ENCODE measurements around the gene VPS45. TPM values are rescaled to one million over a fixed set of nuclear protein-coding genes. Genes with fewer than 3 reads are reported as not detected.

The VPS45 gene
- total and polyA plus RNA-seq, 2 of the 8 experiments (the other 6 are each of a cell fraction or from before 2014, with no cell fraction given) = 19.1 to 27.6 TPM

DNA sequence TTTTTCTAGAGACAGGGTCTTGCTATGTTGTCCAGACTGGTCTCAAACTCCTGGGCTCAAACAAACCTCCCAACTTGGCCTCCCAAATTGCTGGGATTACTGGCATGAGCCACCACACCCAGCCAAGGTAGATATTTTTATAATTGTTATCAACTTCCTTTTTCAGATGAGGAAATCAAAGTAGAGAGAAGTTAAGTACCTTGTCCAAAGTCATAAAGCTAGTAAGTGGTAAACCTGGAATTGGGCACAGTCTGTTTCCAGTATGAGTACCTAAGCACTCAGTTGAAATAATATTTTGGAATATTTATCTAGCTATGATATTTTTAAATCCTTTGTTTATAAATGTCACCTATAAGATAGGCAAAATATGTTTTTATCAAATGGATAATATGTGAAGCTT lies 59.9 kb downstream of the VPS45 start:
- Histone ChIP-seq H3K79me1 (ENCODE audit: low read depth, low read length) (no peaks in the 10 kb centered on the region), H3K79me2 (ENCODE audit: control insufficient read depth in 1 of 2, insufficient read depth in 2 of 2, low read length in 2 of 2) (no peaks in the 10 kb centered on the region), H2BK15ac (ENCODE audit: low read length) (no peak overlapping the region), H3K14ac (ENCODE audit: insufficient read length) (no peak overlapping the region), H3K36me3 (ENCODE audit: control insufficient read depth in 2 of 4, insufficient read depth in 4 of 4, low read length in 3 of 4) (no peaks in the 10 kb centered on the region; a peak in 1 of 8 replicates), H2BK12ac (ENCODE audit: low read depth, low read length) (no peak overlapping the region), H3K4me2 (ENCODE audit: insufficient read depth in 1 of 2, low read depth in 2 of 2, low read length in 2 of 2) (no peak overlapping the region), H3K56ac (replicated peaks; ENCODE audit: insufficient read length, low read depth, low read length) (no peak overlapping the region), H4K20me1 (replicated peaks in 1 of 2; ENCODE audit: control insufficient read depth in 1 of 2, insufficient read depth in 2 of 2, low read length in 2 of 2) (no peaks in the 10 kb centered on the region), H3K4ac (replicated peaks; ENCODE audit: insufficient read length, low read depth, low read length) (no peak overlapping the region), H3K18ac (ENCODE audit: extremely low read depth, low read length) (no peak overlapping the region), H3K27ac (ENCODE audit: low read depth, low read length) (no peak overlapping the region), H2BK5ac (ENCODE audit: low read depth, low read length) (no peak overlapping the region), H3K23ac (ENCODE audit: insufficient read length) (no peak overlapping the region), H2BK20ac (ENCODE audit: low read length) (no peak overlapping the region), H2AFZ (ENCODE audit: low read length) (no peak overlapping the region), H4K91ac (replicated peaks; ENCODE audit: insufficient read length, low read length) (no peak overlapping the region), H2BK120ac (replicated peaks; ENCODE audit: low read depth, low read length) (no peak overlapping the region), H3K23me2 (ENCODE audit: low read depth, low read length) (no peaks in the 10 kb centered on the region), H2AK5ac (ENCODE audit: low read depth, low read length) (no peak overlapping the region), H3K4me3 (ENCODE audit: extremely low read depth in 1 of 4, insufficient read depth in 2 of 4, low read depth in 3 of 4, low read length in 4 of 4) (no peak overlapping the region), H4K5ac (ENCODE audit: insufficient read length, low read depth, low read length) (no peak overlapping the region), H3K27me3 (replicated peaks in 1 of 4; ENCODE audit: control insufficient read depth in 3 of 4, extremely low read depth in 1 of 4, insufficient read depth in 3 of 4, low read length in 3 of 4) (no peaks in the 10 kb centered on the region), H3K4me1 (replicated peaks in 1 of 4; ENCODE audit: control insufficient read depth in 3 of 4, insufficient read depth in 4 of 4, low read length in 3 of 4) (no peaks in the 10 kb centered on the region), H4K8ac (ENCODE audit: extremely low read depth, insufficient read depth, low read length) (no peak overlapping the region), H3K9ac (replicated peaks in 1 of 4; ENCODE audit: extremely low read depth in 1 of 4, low read depth in 3 of 4, low read length in 3 of 4) (no peak overlapping the region), H3K9me3 (ENCODE audit: insufficient read depth in 2 of 2, low read depth in 1 of 2, low read length in 1 of 2) (no peaks in the 10 kb centered on the region)
- ChIA-PET CTCF (ENCODE audit: partially characterized antibody) (interaction anchor here (1.0 to 2.0 kb wide), 4 partner anchors 10 to 60 kb away, joined by 3 to 6 read pairs (median 5); no protein-coding TSS in a partner anchor), POLR2A (ENCODE audit: partially characterized antibody) (interaction anchor here (1.1 to 1.2 kb wide), 2 partner anchors 8 to 36 kb away, joined by 3 to 4 read pairs; no protein-coding TSS in a partner anchor)
- no peak for DNase-seq (ENCODE audit: low read depth in 1 of 2, low spot score in 2 of 2)
- no peak for FAIRE-seq
- TF ChIP-seq CTBP2 (IDR thresholded peaks at IDR 0.05; ENCODE audit: borderline replicate concordance, insufficient read depth, insufficient read length, low read length) = no peak
- no peak for TF ChIP-seq SIX5 (IDR thresholded peaks at IDR 0.05; ENCODE audit: low read depth, low read length)
- no peak for TF ChIP-seq RAD21 (IDR thresholded peaks at IDR 0.05 in 1 of 2, conservative IDR thresholded peaks at IDR 0.05 in 1 of 2; ENCODE audit: low read depth in 2 of 2, low read length in 2 of 2)
- no peak for TF ChIP-seq BRCA1 (IDR thresholded peaks at IDR 0.05; ENCODE audit: low read depth, low read length)
- no peak for TF ChIP-seq CREB1 (IDR thresholded peaks at IDR 0.05)
- no peak for TF ChIP-seq CBX8 (IDR thresholded peaks at IDR 0.05; ENCODE audit: borderline replicate concordance, low read depth, low read length)
- no peak for TF ChIP-seq EGR1 (IDR thresholded peaks at IDR 0.05; ENCODE audit: borderline replicate concordance, low read depth, low read length)
- TF ChIP-seq SP4 (IDR thresholded peaks at IDR 0.05; ENCODE audit: low read length) = no peak
- no peak for TF ChIP-seq RNF2 (IDR thresholded peaks at IDR 0.05; ENCODE audit: borderline replicate concordance, low read depth, low read length, missing control alignments, poor library complexity, severe bottlenecking)
- TF ChIP-seq TBP (IDR thresholded peaks at IDR 0.05; ENCODE audit: low read depth, low read length) = no peak
- TF ChIP-seq GABPA (IDR thresholded peaks at IDR 0.05; ENCODE audit: borderline replicate concordance, insufficient read depth, low read length) = no peak
- TF ChIP-seq NRF1 (IDR thresholded peaks at IDR 0.05; ENCODE audit: low read depth, low read length) = no peak

Data from H1 (cell line).